PC-3 (cell line): ENCODE measurements around the gene ZNF319.

ENCODE experiments used
- EZH2 ChIP-seq: fragments of 300-600 bp; sonication (generic); IDR thresholded peaks from one replicate; pipeline ENCODE4 v1.6.1; 2017; ENCODE audit warnings: antibody characterized with exemption, mild to moderate bottlenecking, low read length; ENCODE audit not compliant: unreplicated experiment
- TF ChIP-seq, protein P1 (sequence below): fragments of 300-600 bp; sonication (generic); conservative IDR thresholded peaks from 2 replicates; pipeline ENCODE4 v1.5.1; 2017; ENCODE audit warnings: antibody characterized with exemption, low read depth, mild to moderate bottlenecking, low read length

- TF ChIP-seq, protein P1, sequence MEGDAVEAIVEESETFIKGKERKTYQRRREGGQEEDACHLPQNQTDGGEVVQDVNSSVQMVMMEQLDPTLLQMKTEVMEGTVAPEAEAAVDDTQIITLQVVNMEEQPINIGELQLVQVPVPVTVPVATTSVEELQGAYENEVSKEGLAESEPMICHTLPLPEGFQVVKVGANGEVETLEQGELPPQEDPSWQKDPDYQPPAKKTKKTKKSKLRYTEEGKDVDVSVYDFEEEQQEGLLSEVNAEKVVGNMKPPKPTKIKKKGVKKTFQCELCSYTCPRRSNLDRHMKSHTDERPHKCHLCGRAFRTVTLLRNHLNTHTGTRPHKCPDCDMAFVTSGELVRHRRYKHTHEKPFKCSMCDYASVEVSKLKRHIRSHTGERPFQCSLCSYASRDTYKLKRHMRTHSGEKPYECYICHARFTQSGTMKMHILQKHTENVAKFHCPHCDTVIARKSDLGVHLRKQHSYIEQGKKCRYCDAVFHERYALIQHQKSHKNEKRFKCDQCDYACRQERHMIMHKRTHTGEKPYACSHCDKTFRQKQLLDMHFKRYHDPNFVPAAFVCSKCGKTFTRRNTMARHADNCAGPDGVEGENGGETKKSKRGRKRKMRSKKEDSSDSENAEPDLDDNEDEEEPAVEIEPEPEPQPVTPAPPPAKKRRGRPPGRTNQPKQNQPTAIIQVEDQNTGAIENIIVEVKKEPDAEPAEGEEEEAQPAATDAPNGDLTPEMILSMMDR: no peak
- TF ChIP-seq EZH2: no peak
These were observed 40.0 kb upstream of the ZNF319 start for GRCh38 chr16:58040496-58040846.
